Loucy (cell line): ENCODE data around the gene CLSTN1.

Experiments used
- EZH2phosphoT487 ChIP-seq: fragments of 200-600 bp; IDR thresholded peaks from 2 replicates; pipeline ENCODE4 v1.6.1; 2018; ENCODE audit warnings: antibody characterized with exemption, mild to moderate bottlenecking, moderate library complexity, borderline replicate concordance
- TF ChIP-seq, protein P1 (sequence below): fragments of 200-600 bp; sonication (generic); conservative IDR thresholded peaks from 2 replicates; pipeline ENCODE4 v1.5.1; 2014; ENCODE audit warnings: mild to moderate bottlenecking, antibody characterized with exemption, low read length

DNA sequence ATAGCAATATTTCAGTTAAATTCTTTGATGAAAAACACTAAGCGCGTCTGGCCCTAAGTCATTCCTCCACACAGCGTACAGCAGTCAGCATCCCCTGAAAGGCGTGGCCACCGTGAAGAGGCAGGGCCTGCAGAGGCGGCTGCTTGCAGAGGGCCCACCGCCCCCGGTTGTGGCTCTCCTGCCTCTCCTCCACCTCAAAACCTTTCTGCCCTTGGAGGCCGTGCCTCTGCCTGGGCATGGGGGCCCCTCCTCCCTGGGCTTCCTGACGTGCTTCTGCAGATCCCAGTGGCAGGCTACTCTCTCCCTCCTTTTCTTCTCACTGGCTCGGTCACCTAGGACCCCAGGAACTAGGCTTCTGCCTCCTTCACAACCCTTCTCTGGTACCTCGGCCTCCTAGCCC lies 16.2 kb downstream of the CLSTN1 start:
- TF ChIP-seq, protein P1, sequence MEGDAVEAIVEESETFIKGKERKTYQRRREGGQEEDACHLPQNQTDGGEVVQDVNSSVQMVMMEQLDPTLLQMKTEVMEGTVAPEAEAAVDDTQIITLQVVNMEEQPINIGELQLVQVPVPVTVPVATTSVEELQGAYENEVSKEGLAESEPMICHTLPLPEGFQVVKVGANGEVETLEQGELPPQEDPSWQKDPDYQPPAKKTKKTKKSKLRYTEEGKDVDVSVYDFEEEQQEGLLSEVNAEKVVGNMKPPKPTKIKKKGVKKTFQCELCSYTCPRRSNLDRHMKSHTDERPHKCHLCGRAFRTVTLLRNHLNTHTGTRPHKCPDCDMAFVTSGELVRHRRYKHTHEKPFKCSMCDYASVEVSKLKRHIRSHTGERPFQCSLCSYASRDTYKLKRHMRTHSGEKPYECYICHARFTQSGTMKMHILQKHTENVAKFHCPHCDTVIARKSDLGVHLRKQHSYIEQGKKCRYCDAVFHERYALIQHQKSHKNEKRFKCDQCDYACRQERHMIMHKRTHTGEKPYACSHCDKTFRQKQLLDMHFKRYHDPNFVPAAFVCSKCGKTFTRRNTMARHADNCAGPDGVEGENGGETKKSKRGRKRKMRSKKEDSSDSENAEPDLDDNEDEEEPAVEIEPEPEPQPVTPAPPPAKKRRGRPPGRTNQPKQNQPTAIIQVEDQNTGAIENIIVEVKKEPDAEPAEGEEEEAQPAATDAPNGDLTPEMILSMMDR = no peak
- no peak for TF ChIP-seq EZH2phosphoT487
